Measurements from ENCODE around the gene TBC1D25.

TBC1D25 gene

GRCh38 chrX:48606091-48606490 is 66.6 kb downstream of the TBC1D25 start:
- DNase-seq, result no peak

GRCh38 chrX:48611703-48612102 is 72.2 kb downstream of the TBC1D25 start:
- DNase-seq, result no peak

Data from NCI-H1436 treated with DMSO at 0.1 percent for 48 hours (cell line).